GM23338 (cell line): ENCODE results near the gene LAMTOR1. TPM values are rescaled to one million over a fixed set of nuclear protein-coding genes. Genes with fewer than 3 reads are reported as not detected.

ENCODE experiments used
- ATAC-seq: fragments of 200-7000 bp; cut with Tn5 transposase; 3 replicates; pipeline ENCODE4 v1.9.1; 2020
- DNase-seq: peaks from one replicate; pipeline ENCODE4 v3.0.0-alpha.2; 2015; ENCODE audit warnings: low spot score
- H2AFZ ChIP-seq: fragments of 200-600 bp; sonication (generic); 2 replicates; pipeline ENCODE4 v1.8.0; 2016; ENCODE audit warnings: antibody characterized with exemption, mild to moderate bottlenecking, moderate library complexity
- H3F3A ChIP-seq: fragments of 200-600 bp; sonication (generic); replicated peaks from 2 replicates; pipeline ENCODE4 v1.8.0; 2017; ENCODE audit warnings: antibody characterized with exemption, mixed run types, low read depth
- H3K27ac ChIP-seq: fragments of 200-600 bp; sonication (generic); 2 replicates; pipeline ENCODE4 v1.6.1; 2016; ENCODE audit warnings: low read depth
- H3K27me3 ChIP-seq: fragments of 200-600 bp; sonication (generic); 2 replicates; pipeline ENCODE4 v1.8.0; 2016; ENCODE audit warnings: mild to moderate bottlenecking, mixed run types, moderate library complexity; ENCODE audit not compliant: insufficient read depth
- H3K36me3 ChIP-seq: fragments of 200-600 bp; sonication (generic); 2 replicates; pipeline ENCODE4 v1.8.0; 2016; ENCODE audit warnings: mild to moderate bottlenecking; ENCODE audit not compliant: insufficient read depth
- H3K4me1 ChIP-seq: fragments of 200-600 bp; sonication (generic); 2 replicates; pipeline ENCODE4 v1.8.0; 2016; ENCODE audit warnings: mild to moderate bottlenecking, moderate library complexity; ENCODE audit not compliant: insufficient read depth
- H3K4me2 ChIP-seq: fragments of 200-600 bp; sonication (generic); 2 replicates; pipeline ENCODE4 v1.7.1; 2017; ENCODE audit warnings: mixed run types
- H3K4me3 ChIP-seq: fragments of 200-600 bp; sonication (generic); 2 replicates; pipeline ENCODE4 v1.6.1; 2016; ENCODE audit warnings: mixed run types
- H3K79me2 ChIP-seq: fragments of 200-600 bp; sonication (generic); replicated peaks from 2 replicates; pipeline ENCODE4 v1.8.0; 2017; ENCODE audit warnings: mild to moderate bottlenecking; ENCODE audit not compliant: insufficient read depth
- H3K9me2 ChIP-seq: fragments of 200-600 bp; sonication (generic); 2 replicates; pipeline ENCODE4 v1.8.0; 2017; ENCODE audit not compliant: insufficient read depth
- H4K20me1 ChIP-seq: fragments of 200-600 bp; sonication (generic); replicated peaks from 2 replicates; pipeline ENCODE4 v1.8.0; 2017; ENCODE audit warnings: mild to moderate bottlenecking; ENCODE audit not compliant: insufficient read depth
- H3K27ac Mint-ChIP-seq: 2 replicates; pipeline ENCODE4 v1.8.0; 2020; ENCODE audit warnings: inconsistent platforms, mild to moderate bottlenecking, moderate library complexity, mixed read lengths
- H3K27me3 Mint-ChIP-seq: 3 replicates; pipeline ENCODE4 v1.8.0; 2022; ENCODE audit warnings: low read depth, mild to moderate bottlenecking, moderate library complexity, mixed read lengths, inconsistent platforms; ENCODE audit not compliant: insufficient read depth, poor library complexity
- H3K36me3 Mint-ChIP-seq: 3 replicates; pipeline ENCODE4 v1.8.0; 2021; ENCODE audit warnings: low read depth, mild to moderate bottlenecking, inconsistent platforms, moderate library complexity, mixed read lengths
- H3K4me1 Mint-ChIP-seq: 3 replicates; pipeline ENCODE4 v1.8.0; 2020; ENCODE audit warnings: mild to moderate bottlenecking, inconsistent platforms, mixed read lengths
- H3K4me3 Mint-ChIP-seq: 3 replicates; pipeline ENCODE4 v1.8.0; 2021; ENCODE audit warnings: moderate library complexity, mild to moderate bottlenecking, inconsistent platforms, mixed read lengths
- H3K9me3 Mint-ChIP-seq: 3 replicates; pipeline ENCODE4 v1.8.0; 2020; ENCODE audit warnings: moderate library complexity, mild to moderate bottlenecking, inconsistent platforms, mixed read lengths
- CREB1 ChIP-seq: fragments of 250-450 bp; sonication (Bioruptor Pico); IDR thresholded peaks from 2 replicates; pipeline ENCODE4 v1.5.0; 2020; ENCODE audit warnings: low read depth, mild to moderate bottlenecking, moderate library complexity
- EZH2 ChIP-seq: fragments of 200-600 bp; sonication (generic); IDR thresholded peaks from one replicate; pipeline ENCODE4 v1.8.0; 2017; ENCODE audit warnings: antibody characterized with exemption, mild to moderate bottlenecking, low read depth; ENCODE audit not compliant: unreplicated experiment
- JUNB ChIP-seq: IDR thresholded peaks from one replicate; pipeline ENCODE4 v1.6.1; 2016; ENCODE audit warnings: antibody characterized with exemption; ENCODE audit not compliant: unreplicated experiment
- NANOG ChIP-seq: IDR thresholded peaks from 2 replicates; pipeline ENCODE4 v1.6.1; 2016; ENCODE audit warnings: antibody characterized with exemption, borderline replicate concordance
- ZNF114 ChIP-seq: fragments of 250-450 bp; sonication (Bioruptor Pico); IDR thresholded peaks from 2 replicates; pipeline ENCODE4 v1.5.0; 2020; ENCODE audit warnings: mild to moderate bottlenecking, moderate library complexity
- polyA plus RNA-seq: library from polyadenylated mRNA; unstranded; fragments of >200 nt; fragmentation: Nextera tagmentation; extraction: Ambion mirVana; gene quantifications from 2 replicates; pipeline ENCODE4 v1.2.1, GENCODE V29; 2016
- total RNA-seq: library from RNA; depleted of rRNA; stranded (reverse); fragments of >200 nt; shearing (Covaris generic); gene quantifications from 2 replicates; pipeline ENCODE4 v1.2.3, GENCODE V29; 2014
- TF ChIP-seq, protein P1 (sequence below): fragments of 250-450 bp; sonication (Bioruptor Pico); IDR thresholded peaks from 2 replicates; pipeline ENCODE4 v1.5.0; 2020; ENCODE audit warnings: mild to moderate bottlenecking, moderate library complexity
- TF ChIP-seq, protein P2 (sequence below), 2 experiments: fragments of 200-600 bp in 1 of 2; sonication (generic) in 1 of 2; conservative IDR thresholded peaks; 2 replicates each; pipeline versions ENCODE4 v1.5.1 to v1.6.1; 2016 to 2017; ENCODE audit warnings: antibody characterized with exemption in 2 of 2, low read depth in 2 of 2, mild to moderate bottlenecking in 2 of 2, moderate library complexity in 1 of 2

The LAMTOR1 gene
- total and polyA plus RNA-seq, 2 experiments from 2014 or later = 112 to 157 TPM

DNA sequence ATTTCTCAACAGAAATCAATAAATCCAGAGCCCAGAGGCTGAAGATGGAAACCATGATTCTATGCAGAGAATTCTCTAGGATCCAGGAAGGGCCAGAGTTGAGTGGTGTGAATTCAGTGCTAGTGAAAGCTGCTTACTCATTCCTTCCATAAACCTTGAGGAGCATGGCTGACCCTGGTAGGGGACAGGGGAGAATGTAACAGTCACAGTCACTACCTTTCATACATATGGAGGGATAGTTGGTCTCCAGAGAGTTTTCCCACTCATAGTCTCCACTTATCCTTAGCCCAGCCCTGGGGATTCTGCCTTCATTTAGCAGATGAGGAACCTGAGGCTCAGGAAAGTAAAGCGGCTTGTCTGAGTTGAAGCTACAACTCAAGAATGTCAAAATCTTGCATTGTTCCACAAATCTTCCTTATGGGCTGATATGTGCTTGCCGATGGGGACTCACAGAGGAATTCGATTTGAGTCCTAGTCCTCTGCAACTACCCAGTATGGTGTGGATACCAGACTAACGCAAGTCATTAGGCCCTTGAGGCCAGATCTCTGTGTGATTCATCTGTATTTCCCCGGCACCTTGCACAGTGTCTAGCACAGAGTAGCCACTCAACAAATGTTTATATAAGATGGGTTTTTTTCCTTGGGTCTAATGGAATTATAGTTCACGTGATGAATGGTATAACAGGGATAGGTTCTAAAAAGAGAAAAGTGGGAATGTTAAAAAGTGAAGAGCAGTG lies 13.1 kb upstream of the LAMTOR1 start (continued):
- TF ChIP-seq, protein P1, sequence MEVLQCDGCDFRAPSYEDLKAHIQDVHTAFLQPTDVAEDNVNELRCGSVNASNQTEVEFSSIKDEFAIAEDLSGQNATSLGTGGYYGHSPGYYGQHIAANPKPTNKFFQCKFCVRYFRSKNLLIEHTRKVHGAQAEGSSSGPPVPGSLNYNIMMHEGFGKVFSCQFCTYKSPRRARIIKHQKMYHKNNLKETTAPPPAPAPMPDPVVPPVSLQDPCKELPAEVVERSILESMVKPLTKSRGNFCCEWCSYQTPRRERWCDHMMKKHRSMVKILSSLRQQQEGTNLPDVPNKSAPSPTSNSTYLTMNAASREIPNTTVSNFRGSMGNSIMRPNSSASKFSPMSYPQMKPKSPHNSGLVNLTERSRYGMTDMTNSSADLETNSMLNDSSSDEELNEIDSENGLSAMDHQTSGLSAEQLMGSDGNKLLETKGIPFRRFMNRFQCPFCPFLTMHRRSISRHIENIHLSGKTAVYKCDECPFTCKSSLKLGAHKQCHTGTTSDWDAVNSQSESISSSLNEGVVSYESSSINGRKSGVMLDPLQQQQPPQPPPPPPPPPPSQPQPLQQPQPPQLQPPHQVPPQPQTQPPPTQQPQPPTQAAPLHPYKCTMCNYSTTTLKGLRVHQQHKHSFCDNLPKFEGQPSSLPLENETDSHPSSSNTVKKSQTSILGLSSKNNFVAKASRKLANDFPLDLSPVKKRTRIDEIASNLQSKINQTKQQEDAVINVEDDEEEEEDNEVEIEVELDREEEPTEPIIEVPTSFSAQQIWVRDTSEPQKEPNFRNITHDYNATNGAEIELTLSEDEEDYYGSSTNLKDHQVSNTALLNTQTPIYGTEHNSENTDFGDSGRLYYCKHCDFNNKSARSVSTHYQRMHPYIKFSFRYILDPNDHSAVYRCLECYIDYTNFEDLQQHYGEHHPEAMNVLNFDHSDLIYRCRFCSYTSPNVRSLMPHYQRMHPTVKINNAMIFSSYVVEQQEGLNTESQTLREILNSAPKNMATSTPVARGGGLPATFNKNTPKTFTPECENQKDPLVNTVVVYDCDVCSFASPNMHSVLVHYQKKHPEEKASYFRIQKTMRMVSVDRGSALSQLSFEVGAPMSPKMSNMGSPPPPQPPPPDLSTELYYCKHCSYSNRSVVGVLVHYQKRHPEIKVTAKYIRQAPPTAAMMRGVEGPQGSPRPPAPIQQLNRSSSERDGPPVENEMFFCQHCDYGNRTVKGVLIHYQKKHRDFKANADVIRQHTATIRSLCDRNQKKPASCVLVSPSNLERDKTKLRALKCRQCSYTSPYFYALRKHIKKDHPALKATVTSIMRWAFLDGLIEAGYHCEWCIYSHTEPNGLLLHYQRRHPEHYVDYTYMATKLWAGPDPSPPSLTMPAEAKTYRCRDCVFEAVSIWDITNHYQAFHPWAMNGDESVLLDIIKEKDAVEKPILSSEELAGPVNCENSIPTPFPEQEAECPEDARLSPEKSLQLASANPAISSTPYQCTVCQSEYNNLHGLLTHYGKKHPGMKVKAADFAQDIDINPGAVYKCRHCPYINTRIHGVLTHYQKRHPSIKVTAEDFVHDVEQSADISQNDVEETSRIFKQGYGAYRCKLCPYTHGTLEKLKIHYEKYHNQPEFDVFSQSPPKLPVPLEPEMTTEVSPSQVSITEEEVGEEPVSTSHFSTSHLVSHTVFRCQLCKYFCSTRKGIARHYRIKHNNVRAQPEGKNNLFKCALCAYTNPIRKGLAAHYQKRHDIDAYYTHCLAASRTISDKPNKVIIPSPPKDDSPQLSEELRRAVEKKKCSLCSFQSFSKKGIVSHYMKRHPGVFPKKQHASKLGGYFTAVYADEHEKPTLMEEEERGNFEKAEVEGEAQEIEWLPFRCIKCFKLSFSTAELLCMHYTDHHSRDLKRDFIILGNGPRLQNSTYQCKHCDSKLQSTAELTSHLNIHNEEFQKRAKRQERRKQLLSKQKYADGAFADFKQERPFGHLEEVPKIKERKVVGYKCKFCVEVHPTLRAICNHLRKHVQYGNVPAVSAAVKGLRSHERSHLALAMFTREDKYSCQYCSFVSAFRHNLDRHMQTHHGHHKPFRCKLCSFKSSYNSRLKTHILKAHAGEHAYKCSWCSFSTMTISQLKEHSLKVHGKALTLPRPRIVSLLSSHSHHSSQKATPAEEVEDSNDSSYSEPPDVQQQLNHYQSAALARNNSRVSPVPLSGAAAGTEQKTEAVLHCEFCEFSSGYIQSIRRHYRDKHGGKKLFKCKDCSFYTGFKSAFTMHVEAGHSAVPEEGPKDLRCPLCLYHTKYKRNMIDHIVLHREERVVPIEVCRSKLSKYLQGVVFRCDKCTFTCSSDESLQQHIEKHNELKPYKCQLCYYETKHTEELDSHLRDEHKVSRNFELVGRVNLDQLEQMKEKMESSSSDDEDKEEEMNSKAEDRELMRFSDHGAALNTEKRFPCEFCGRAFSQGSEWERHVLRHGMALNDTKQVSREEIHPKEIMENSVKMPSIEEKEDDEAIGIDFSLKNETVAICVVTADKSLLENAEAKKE (CRISPR knock-in tag) = no peak
- TF ChIP-seq ZNF114 (CRISPR knock-in tag) = no peak
- TF ChIP-seq JUNB = no peak
- no peak for TF ChIP-seq CREB1 (CRISPR knock-in tag)
- no peak for TF ChIP-seq EZH2
- TF ChIP-seq, protein P2, sequence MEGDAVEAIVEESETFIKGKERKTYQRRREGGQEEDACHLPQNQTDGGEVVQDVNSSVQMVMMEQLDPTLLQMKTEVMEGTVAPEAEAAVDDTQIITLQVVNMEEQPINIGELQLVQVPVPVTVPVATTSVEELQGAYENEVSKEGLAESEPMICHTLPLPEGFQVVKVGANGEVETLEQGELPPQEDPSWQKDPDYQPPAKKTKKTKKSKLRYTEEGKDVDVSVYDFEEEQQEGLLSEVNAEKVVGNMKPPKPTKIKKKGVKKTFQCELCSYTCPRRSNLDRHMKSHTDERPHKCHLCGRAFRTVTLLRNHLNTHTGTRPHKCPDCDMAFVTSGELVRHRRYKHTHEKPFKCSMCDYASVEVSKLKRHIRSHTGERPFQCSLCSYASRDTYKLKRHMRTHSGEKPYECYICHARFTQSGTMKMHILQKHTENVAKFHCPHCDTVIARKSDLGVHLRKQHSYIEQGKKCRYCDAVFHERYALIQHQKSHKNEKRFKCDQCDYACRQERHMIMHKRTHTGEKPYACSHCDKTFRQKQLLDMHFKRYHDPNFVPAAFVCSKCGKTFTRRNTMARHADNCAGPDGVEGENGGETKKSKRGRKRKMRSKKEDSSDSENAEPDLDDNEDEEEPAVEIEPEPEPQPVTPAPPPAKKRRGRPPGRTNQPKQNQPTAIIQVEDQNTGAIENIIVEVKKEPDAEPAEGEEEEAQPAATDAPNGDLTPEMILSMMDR (conservative IDR thresholded peaks at IDR 0.05; ENCODE audit: low read depth in 2 of 2) = no peak

DNA sequence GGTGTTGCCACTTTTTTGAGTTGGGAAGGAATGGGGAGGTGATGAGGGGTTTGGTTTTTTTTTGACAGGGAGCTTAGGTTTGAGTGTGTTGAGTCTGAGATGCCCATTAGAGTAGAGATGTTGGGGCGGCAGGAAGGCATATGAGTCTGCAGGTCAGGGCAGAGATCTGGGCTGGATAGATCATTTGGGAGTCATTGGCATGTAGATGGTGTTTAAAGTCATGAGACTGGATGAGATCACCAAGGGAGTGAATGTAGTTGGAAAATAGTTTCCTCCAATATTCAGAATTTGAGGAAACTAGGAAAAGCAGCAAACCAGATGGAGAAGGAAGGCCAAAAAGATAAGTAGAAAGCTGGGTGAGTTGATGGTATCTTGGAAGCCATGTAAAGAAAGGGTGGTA lies 11.5 kb upstream of the LAMTOR1 start:
- Mint-ChIP-seq H3K4me3 (no peak overlapping the region), H3K9me3 (no peaks in the 10 kb centered on the region; the same call in 1 of the 3 replicates), H3K4me1 (peaks cover 10% of the 10 kb centered on the region), H3K36me3 (peaks cover 7% of the 10 kb centered on the region; the same call in 2 of the 3 replicates), H3K27me3 (peaks cover 15% of the 10 kb centered on the region), H3K27ac (no peak overlapping the region)
- Histone ChIP-seq H3K27ac (no peak overlapping the region), H3K9me2 (peaks cover 19% of the 10 kb centered on the region), H3K27me3 (peaks cover 16% of the 10 kb centered on the region), H3K4me1 (peaks cover 7% of the 10 kb centered on the region; the same call in 1 of the 2 replicates), H2AFZ (no peak overlapping the region), H4K20me1 (no peaks in the 10 kb centered on the region), H3F3A (no peaks in the 10 kb centered on the region), H3K36me3 (no peaks in the 10 kb centered on the region), H3K79me2 (no peaks in the 10 kb centered on the region), H3K4me2 (no peak overlapping the region), H3K4me3 (no peak overlapping the region)
- DNase-seq = no peak
- ATAC-seq = no peak
- TF ChIP-seq, protein P1 (CRISPR knock-in tag) = no peak
- TF ChIP-seq NANOG (no peak), ZNF114 (CRISPR knock-in tag) (no peak)
